H9 (cell line): ENCODE data around the gene ANGPTL4. TPM values are rescaled to one million over a fixed set of nuclear protein-coding genes. Genes with fewer than 3 reads are reported as not detected.
A peak's percentile ranks its signal among the peaks of the same experiment; 100 is the strongest.

Source experiments
- DNase-seq: peaks from one replicate; pipeline ENCODE4 v3.0.0-alpha.2; 2017
- H2AFZ ChIP-seq: one replicate; pipeline ENCODE4 v1.6.1; 2013; ENCODE audit warnings: mild to moderate bottlenecking, low read length, control low read depth, moderate library complexity
- H2AK5ac ChIP-seq: 2 replicates; pipeline ENCODE4 v1.6.1; 2013; ENCODE audit warnings: low read length, control low read depth, mixed read lengths; ENCODE audit not compliant: insufficient read length
- H2BK120ac ChIP-seq: one replicate; pipeline ENCODE4 v1.6.1; 2013; ENCODE audit warnings: low read depth, mild to moderate bottlenecking, low read length, control low read depth, inconsistent platforms; ENCODE audit not compliant: poor library complexity, severe bottlenecking
- H2BK12ac ChIP-seq: 2 replicates; pipeline ENCODE4 v1.6.1; 2013; ENCODE audit warnings: low read length, control low read depth, mixed read lengths, low read depth; ENCODE audit not compliant: insufficient read length
- H2BK15ac ChIP-seq: 2 replicates; pipeline ENCODE4 v1.6.1; 2013; ENCODE audit warnings: low read depth, low read length, control low read depth
- H2BK20ac ChIP-seq: one replicate; pipeline ENCODE4 v1.6.1; 2013; ENCODE audit warnings: low read depth, mild to moderate bottlenecking, low read length, control low read depth, inconsistent platforms; ENCODE audit not compliant: poor library complexity, severe bottlenecking
- H2BK5ac ChIP-seq: 2 replicates; pipeline ENCODE4 v1.6.1; 2013; ENCODE audit warnings: low read length, control low read depth, mixed read lengths; ENCODE audit not compliant: insufficient read length
- H3K14ac ChIP-seq: 2 replicates; pipeline ENCODE4 v1.6.1; 2013; ENCODE audit warnings: low read length, control low read depth; ENCODE audit not compliant: insufficient read depth
- H3K18ac ChIP-seq: 2 replicates; pipeline ENCODE4 v1.6.1; 2013; ENCODE audit warnings: low read depth, mild to moderate bottlenecking, mixed read lengths, low read length, control low read depth; ENCODE audit not compliant: insufficient read length
- H3K23ac ChIP-seq: 2 replicates; pipeline ENCODE4 v1.6.1; 2013; ENCODE audit warnings: low read length, control low read depth, mixed read lengths, low read depth; ENCODE audit not compliant: insufficient read length
- H3K23me2 ChIP-seq: 2 replicates; pipeline ENCODE4 v1.6.1; 2013; ENCODE audit warnings: low read depth, mild to moderate bottlenecking, mixed read lengths, low read length, control low read depth; ENCODE audit not compliant: insufficient read length, poor library complexity, severe bottlenecking
- H3K27ac ChIP-seq: 2 replicates; pipeline ENCODE4 v1.5.1; 2013; ENCODE audit warnings: low read length, control low read depth, mixed read lengths, low read depth; ENCODE audit not compliant: insufficient read length
- H3K27me3 ChIP-seq: 2 replicates; pipeline ENCODE4 v1.6.1; 2013; ENCODE audit warnings: low read length, control low read depth, inconsistent platforms; ENCODE audit not compliant: insufficient read depth
- H3K4ac ChIP-seq: 2 replicates; pipeline ENCODE4 v1.6.1; 2013; ENCODE audit warnings: low read depth, mild to moderate bottlenecking, control low read depth, inconsistent platforms, low read length, moderate library complexity
- H3K4me1 ChIP-seq: 2 replicates; pipeline ENCODE4 v1.6.1; 2013; ENCODE audit warnings: low read length, control low read depth, inconsistent platforms; ENCODE audit not compliant: insufficient read depth
- H3K4me2 ChIP-seq: 2 replicates; pipeline ENCODE4 v1.6.1; 2013; ENCODE audit warnings: low read length, control low read depth, mixed read lengths; ENCODE audit not compliant: insufficient read length, insufficient read depth
- H3K56ac ChIP-seq: 2 replicates; pipeline ENCODE4 v1.6.1; 2013; ENCODE audit warnings: low read depth, mild to moderate bottlenecking, mixed read lengths, low read length, control low read depth; ENCODE audit not compliant: insufficient read length
- H3K79me1 ChIP-seq: 2 replicates; pipeline ENCODE4 v1.6.1; 2013; ENCODE audit warnings: low read depth, mild to moderate bottlenecking, moderate library complexity, low read length, control low read depth, inconsistent platforms; ENCODE audit not compliant: insufficient read depth, poor library complexity, severe bottlenecking
- H3K79me2 ChIP-seq: 2 replicates; pipeline ENCODE4 v1.6.1; 2013; ENCODE audit warnings: low read length, control low read depth, inconsistent platforms; ENCODE audit not compliant: insufficient read depth
- H3K9ac ChIP-seq: 2 replicates; pipeline ENCODE4 v1.6.1; 2013; ENCODE audit warnings: low read length, control low read depth, mixed read lengths; ENCODE audit not compliant: insufficient read length; ENCODE audit errors: extremely low read depth
- H3K9me3 ChIP-seq: one replicate; pipeline ENCODE4 v1.6.1; 2013; ENCODE audit warnings: low read depth, low read length, inconsistent platforms; ENCODE audit not compliant: control insufficient read depth
- H3T11ph ChIP-seq: one replicate; pipeline ENCODE4 v1.6.1; 2013; ENCODE audit warnings: mild to moderate bottlenecking, low read length, control low read depth, inconsistent platforms
- H4K20me1 ChIP-seq: one replicate; pipeline ENCODE4 v1.6.1; 2013; ENCODE audit not compliant: control insufficient read depth, insufficient read length, insufficient read depth
- H4K5ac ChIP-seq: 2 replicates; pipeline ENCODE4 v1.6.1; 2013; ENCODE audit warnings: low read depth, mild to moderate bottlenecking, mixed read lengths, low read length, control low read depth; ENCODE audit not compliant: insufficient read length
- H4K8ac ChIP-seq: replicated peaks from 2 replicates; pipeline ENCODE4 v1.6.1; 2013; ENCODE audit warnings: low read length, control low read depth, mixed read lengths, low read depth; ENCODE audit not compliant: insufficient read length
- H4K91ac ChIP-seq: 2 replicates; pipeline ENCODE4 v1.6.1; 2013; ENCODE audit warnings: low read depth, mild to moderate bottlenecking, moderate library complexity, mixed read lengths, low read length, control low read depth; ENCODE audit not compliant: insufficient read length
- H3K27ac Mint-ChIP-seq, 3 experiments: 2 replicates in 2 of 3; 3 replicates in 1 of 3; pipeline ENCODE4 v1.8.0; 2020 to 2021; ENCODE audit warnings: mixed read lengths in 3 of 3, mild to moderate bottlenecking in 1 of 3, moderate library complexity in 1 of 3
- H3K27me3 Mint-ChIP-seq: 2 replicates; pipeline ENCODE4 v1.8.0; 2021; ENCODE audit warnings: low read depth, mild to moderate bottlenecking, moderate library complexity, mixed read lengths
- H3K36me3 Mint-ChIP-seq, 3 experiments: 2 replicates in 2 of 3; 3 replicates in 1 of 3; pipeline ENCODE4 v1.8.0; 2020 to 2021; ENCODE audit warnings: low read depth in 3 of 3, mixed read lengths in 3 of 3; ENCODE audit not compliant: insufficient read depth in 1 of 3
- H3K4me1 Mint-ChIP-seq, 2 experiments: 2 replicates each; pipeline ENCODE4 v1.8.0; 2020; ENCODE audit warnings: mixed read lengths in 2 of 2
- H3K4me3 Mint-ChIP-seq, 2 experiments: 2 replicates in 1 of 2; 3 replicates in 1 of 2; pipeline ENCODE4 v1.8.0; 2020 to 2021; ENCODE audit warnings: mild to moderate bottlenecking in 2 of 2, mixed read lengths in 2 of 2, moderate library complexity in 1 of 2
- H3K9me3 Mint-ChIP-seq, 2 experiments: 2 replicates in 1 of 2; 3 replicates in 1 of 2; pipeline ENCODE4 v1.8.0; 2020; ENCODE audit warnings: mild to moderate bottlenecking in 2 of 2, mixed read lengths in 2 of 2, moderate library complexity in 1 of 2
- CTCF ChIP-seq: fragments of 200-600 bp; sonication (generic); conservative IDR thresholded peaks from 3 replicates; pipeline ENCODE4 v1.8.0; 2021; ENCODE audit warnings: antibody characterized with exemption, mild to moderate bottlenecking
- WGBS: extraction: QIAGEN DNeasy Blood & Tissue Kit; methylation state at CpG from one replicate; pipeline ENCODE4 v1.1.7; 2013; ENCODE audit warnings: missing lambda C conversion rate, low lambda C conversion rate, mixed read lengths; ENCODE audit not compliant: insufficient read length; ENCODE audit errors: extremely low coverage; 5-methylcytosine and 5-hydroxymethylcytosine counted together
- total RNA-seq: library from RNA; stranded (reverse); gene quantifications from 2 replicates; pipeline ENCODE4 v1.2.1, GENCODE V29; 2021

ANGPTL4 gene
- total RNA-seq, 1 experiment from 2014 or later = 1.9 TPM

GRCh38 chr19:8395621-8396082 lies 31.7 kb downstream of the ANGPTL4 start:
- Histone ChIP-seq H4K20me1 (no peaks in the 10 kb centered on the region), H3K56ac (no peak overlapping the region), H3K4ac (no peak overlapping the region), H3K18ac (no peak overlapping the region), H4K8ac (no peak overlapping the region), H3K14ac (no peak overlapping the region), H4K91ac (no peak overlapping the region), H2BK15ac (no peak overlapping the region), H3K23me2 (no peaks in the 10 kb centered on the region), H4K5ac (no peak overlapping the region), H2BK20ac (no peak overlapping the region), H3K79me2 (peaks cover 16% of the 10 kb centered on the region; the same call in 1 of the 2 replicates), H3K23ac (no peak overlapping the region), H2BK5ac (no peak overlapping the region), H3T11ph (no peak overlapping the region), H3K9me3 (no peaks in the 10 kb centered on the region), H3K27me3 (no peaks in the 10 kb centered on the region), H2BK120ac (no peak overlapping the region), H2BK12ac (no peak overlapping the region), H3K4me1 (no peaks in the 10 kb centered on the region), H3K27ac (no peak overlapping the region), H3K79me1 (peaks cover 6% of the 10 kb centered on the region), H2AK5ac (no peak overlapping the region), H3K9ac (no peak overlapping the region), H2AFZ (no peak overlapping the region), H3K4me2 (no peak overlapping the region)
- Mint-ChIP-seq H3K4me3 (no peak overlapping the region), H3K4me1 (peaks cover 9 to 20% of the 10 kb centered on the region in 2 experiments), H3K36me3 (peaks cover 5 to 14% (median 11%) of the 10 kb centered on the region in 3 experiments; a peak in 6 of 7 replicates), H3K9me3 (no peaks in the 10 kb centered on the region; a peak in 1 of 5 replicates), H3K27me3 (no peaks in the 10 kb centered on the region), H3K27ac (peak overlapping the region in 1 of 3 experiments; percentile 55; a peak in 1 of 7 replicates)
- TF ChIP-seq CTCF = no peak
- no CpG with 5 or more reads among the region's 14 CpGs for WGBS
- peak; percentile 21 for DNase-seq
